NCI-H1105 treated with DMSO at 0.1 percent for 48 hours (cell line): ENCODE results near the gene ADGRL3.

ENCODE experiments used
- DNase-seq: peaks from one replicate; lab custom pipeline; 2025; lab: John Stamatoyannopoulos, UW

Gene ADGRL3

GRCh38 chr4:61996943-61997342 lies 796.8 kb downstream of the ADGRL3 start:
- DNase-seq = no peak

GRCh38 chr4:61997831-61998230 lies 797.7 kb downstream of the ADGRL3 start:
- no peak for DNase-seq

GRCh38 chr4:62003695-62004094 lies 803.6 kb downstream of the ADGRL3 start:
- no peak for DNase-seq

- DNase-seq = no peak
These were observed 804.8 kb downstream of the ADGRL3 start for GRCh38 chr4:62004881-62005280.

GRCh38 chr4:62006108-62006507 lies 806.0 kb downstream of the ADGRL3 start:
- DNase-seq = no peak

- DNase-seq = peak; percentile 41
These were observed 815.1 kb downstream of the ADGRL3 start for GRCh38 chr4:62015043-62015739.

- DNase-seq = no peak
These were observed 818.4 kb downstream of the ADGRL3 start for GRCh38 chr4:62018537-62018936.

GRCh38 chr4:62023633-62024032 lies 823.5 kb downstream of the ADGRL3 start:
- no peak for DNase-seq

GRCh38 chr4:62028745-62029144 lies 828.6 kb downstream of the ADGRL3 start:
- no peak for DNase-seq

GRCh38 chr4:62030958-62031357 lies 830.8 kb downstream of the ADGRL3 start:
- DNase-seq = no peak

- no peak for DNase-seq
These were observed 837.4 kb downstream of the ADGRL3 start for GRCh38 chr4:62037571-62037970.

- no peak for DNase-seq
These were observed 851.2 kb downstream of the ADGRL3 start for GRCh38 chr4:62051332-62051731.

- DNase-seq = no peak
These were observed 853.8 kb downstream of the ADGRL3 start for GRCh38 chr4:62053974-62054373.

GRCh38 chr4:62057031-62057430 lies 856.9 kb downstream of the ADGRL3 start:
- DNase-seq = no peak

GRCh38 chr4:62058571-62058970 lies 858.4 kb downstream of the ADGRL3 start:
- DNase-seq = no peak

- no peak for DNase-seq
These were observed 870.2 kb downstream of the ADGRL3 start for GRCh38 chr4:62070291-62070852.

GRCh38 chr4:62075089-62075488 lies 875.0 kb downstream of the ADGRL3 start:
- no peak for DNase-seq

- DNase-seq = no peak
These were observed 875.4 kb downstream of the ADGRL3 start for GRCh38 chr4:62075521-62075920.

- DNase-seq = no peak
These were observed 877.3 kb downstream of the ADGRL3 start for GRCh38 chr4:62077406-62077805.

- no peak for DNase-seq
These were observed 880.3 kb downstream of the ADGRL3 start for GRCh38 chr4:62080431-62080830.

GRCh38 chr4:62087706-62088105 lies 887.6 kb downstream of the ADGRL3 start:
- DNase-seq = no peak

GRCh38 chr4:62093735-62094134 lies 893.6 kb downstream of the ADGRL3 start:
- no peak for DNase-seq

- no peak for DNase-seq
These were observed 896.8 kb downstream of the ADGRL3 start for GRCh38 chr4:62096881-62097280.

GRCh38 chr4:62115216-62115615 lies 915.1 kb downstream of the ADGRL3 start:
- DNase-seq = no peak
